ENCODE measurements around the gene MOB3B.

DNA sequence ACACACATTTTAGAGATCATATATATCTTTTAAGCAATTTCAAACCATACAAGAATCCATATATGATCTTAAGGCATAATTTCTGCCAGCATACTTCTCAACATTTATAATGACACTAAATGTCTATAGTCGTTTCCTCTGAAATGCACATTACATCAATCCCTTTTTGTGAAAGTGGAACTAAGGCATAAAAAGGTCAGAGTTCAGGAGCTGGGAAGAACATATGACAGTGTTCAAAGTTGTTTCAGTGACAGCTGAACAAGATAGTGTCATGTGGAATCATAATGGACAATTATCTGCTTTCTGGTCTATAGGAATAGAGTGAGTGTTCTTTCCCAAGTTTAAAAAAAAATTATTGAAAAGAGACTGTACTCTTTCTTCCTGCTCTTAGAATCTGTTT is 2.4 kb upstream of the MOB3B start:
- TF ChIP-seq, protein P1, sequence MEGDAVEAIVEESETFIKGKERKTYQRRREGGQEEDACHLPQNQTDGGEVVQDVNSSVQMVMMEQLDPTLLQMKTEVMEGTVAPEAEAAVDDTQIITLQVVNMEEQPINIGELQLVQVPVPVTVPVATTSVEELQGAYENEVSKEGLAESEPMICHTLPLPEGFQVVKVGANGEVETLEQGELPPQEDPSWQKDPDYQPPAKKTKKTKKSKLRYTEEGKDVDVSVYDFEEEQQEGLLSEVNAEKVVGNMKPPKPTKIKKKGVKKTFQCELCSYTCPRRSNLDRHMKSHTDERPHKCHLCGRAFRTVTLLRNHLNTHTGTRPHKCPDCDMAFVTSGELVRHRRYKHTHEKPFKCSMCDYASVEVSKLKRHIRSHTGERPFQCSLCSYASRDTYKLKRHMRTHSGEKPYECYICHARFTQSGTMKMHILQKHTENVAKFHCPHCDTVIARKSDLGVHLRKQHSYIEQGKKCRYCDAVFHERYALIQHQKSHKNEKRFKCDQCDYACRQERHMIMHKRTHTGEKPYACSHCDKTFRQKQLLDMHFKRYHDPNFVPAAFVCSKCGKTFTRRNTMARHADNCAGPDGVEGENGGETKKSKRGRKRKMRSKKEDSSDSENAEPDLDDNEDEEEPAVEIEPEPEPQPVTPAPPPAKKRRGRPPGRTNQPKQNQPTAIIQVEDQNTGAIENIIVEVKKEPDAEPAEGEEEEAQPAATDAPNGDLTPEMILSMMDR (IDR thresholded peaks at IDR 0.05; ENCODE audit: low read depth, low read length, poor library complexity, severe bottlenecking), result no peak
- TF ChIP-seq EZH2phosphoT487 (IDR thresholded peaks at IDR 0.05; ENCODE audit: borderline replicate concordance, low read length), result no peak
